T1000 (cell line): ENCODE measurements around the gene TNKS2.
"Not testable (repeated sequence)": the region's sequence is repeated elsewhere in the genome, so short reads cannot be mapped to it uniquely, and the experiment has no call there.

Experiments
- DNase-seq: peaks from one replicate; lab custom pipeline; 2025; ENCODE audit warnings: mixed read lengths; lab: John Stamatoyannopoulos, UW

TNKS2 gene

GRCh38 chr10:91865562-91866081 is 67.4 kb downstream of the TNKS2 start:
- DNase-seq, result no peak

DNA sequence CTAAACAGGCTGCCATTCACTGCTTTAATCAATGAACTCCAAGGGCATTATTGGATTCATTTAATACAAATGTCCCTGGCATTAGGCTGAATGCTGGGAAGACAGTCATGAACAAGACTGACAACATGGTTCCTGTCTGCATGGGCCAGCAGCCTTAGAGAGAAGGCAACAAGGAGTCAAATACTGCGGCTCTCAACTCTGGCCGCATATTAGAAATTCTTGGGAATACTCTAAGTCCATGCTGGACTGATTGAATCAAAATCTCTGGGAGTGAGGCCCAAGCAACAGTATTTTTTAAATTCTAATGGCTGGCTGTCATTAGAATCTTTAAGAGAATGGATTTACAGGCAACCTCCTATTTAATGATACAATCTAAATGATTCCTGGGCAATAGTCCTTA is 76.9 kb downstream of the TNKS2 start:
- DNase-seq, result no peak

DNA sequence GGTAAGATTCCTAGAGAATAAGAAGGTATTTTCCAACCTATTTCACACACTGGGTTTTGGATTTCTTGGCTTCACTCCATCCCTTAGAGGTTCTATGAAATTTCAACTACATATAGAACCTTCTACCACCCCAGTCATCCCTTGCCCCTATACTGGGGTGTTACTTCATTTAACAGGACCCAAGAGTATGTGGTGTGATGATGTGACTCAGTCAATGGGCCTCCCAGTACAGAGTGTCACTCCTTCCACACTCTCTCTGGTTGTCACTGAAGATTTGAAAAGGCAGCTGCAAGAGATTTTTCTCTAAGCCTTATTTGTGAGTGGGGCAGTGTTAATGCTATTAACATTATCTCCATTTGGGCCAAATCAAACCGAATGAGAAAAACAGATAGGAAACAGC is 77.6 kb downstream of the TNKS2 start:
- no peak for DNase-seq

DNA sequence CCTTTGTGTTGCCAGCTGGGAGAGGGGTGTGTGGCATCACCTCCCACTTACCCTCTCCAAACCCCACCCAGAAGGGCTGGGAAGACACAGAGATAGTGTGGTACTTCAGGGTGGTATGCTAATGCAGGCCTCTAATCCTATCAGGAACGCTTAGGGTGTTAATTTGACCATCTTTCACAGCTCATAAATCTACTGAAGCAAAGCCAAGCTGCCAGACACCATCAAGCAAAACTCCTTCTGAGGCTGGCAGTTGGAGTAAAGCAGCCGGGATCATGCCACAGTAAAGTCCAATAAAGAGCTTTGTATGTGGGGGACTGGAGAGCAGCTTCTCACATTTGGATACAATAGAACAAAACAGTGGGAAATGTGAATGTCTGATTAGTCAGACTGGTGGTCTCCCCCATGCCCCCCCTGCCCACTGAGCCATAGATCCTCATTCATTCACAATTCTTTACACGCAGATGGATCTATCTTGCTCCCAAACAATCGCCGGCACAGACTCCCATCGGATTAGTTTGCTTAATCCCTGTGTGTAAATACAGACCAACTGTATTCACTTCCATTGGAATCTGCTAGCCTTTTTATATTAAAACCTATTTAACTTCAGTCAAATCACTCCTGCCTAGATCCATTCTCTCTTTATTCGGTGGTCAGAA is 81.4 kb downstream of the TNKS2 start:
- no peak for DNase-seq

- DNase-seq, result no peak
Measured at GRCh38 chr10:91880310-91880709, 82.1 kb downstream of the TNKS2 start.

- DNase-seq, result no peak
Measured at GRCh38 chr10:91883549-91884444, 85.6 kb downstream of the TNKS2 start.

DNA sequence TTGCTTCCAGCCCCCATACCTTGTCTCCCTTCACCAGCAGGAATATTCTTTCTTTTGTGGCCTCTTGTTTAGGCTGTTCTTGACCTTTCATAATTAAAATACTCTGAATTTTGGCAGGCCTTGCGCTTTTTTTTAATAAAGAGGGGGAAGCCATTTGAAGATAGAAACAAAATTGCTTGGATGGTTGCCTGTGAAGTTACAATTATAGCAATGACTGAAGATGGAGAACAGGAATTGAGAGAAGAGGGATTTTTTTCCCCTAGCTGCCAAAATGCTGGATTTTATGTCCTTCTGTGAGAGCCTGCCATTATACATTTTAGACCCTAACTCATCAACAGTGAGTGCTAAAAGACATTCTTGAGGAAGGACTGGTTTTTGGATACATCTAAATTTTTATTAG is 86.3 kb downstream of the TNKS2 start:
- DNase-seq, result no peak

DNA sequence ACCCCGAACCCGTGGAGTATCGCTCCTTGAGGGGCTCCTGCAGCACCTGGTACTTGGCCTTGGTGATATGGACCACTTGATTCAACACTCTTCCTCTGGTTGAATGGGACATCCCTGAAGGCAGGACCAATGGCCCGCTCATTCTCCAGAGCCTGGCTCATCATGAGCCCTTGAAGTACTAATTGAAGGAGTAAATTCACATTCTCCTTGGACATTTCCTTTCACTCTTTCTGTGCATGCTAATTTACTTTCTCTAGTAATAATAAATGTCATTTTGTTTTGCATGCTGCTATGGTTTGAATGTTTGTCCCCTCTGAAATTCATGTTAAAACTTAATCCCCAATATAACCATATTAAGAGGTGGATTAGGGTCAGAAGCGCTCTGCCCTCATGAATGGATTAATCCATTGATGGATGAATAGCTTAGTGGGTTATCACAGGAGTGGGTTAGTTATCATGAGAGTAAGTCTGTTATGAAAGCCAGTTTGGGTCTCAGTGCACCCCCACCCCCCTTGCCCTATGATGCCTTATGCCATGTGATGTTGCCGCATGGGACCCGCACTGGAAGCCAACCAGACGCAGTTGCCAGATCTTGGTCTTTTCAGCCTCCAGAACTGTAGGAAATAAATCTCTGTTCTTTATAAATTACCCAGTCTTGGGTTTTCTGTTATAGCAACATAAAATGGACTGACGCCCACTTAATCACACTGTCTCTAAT is 87.3 kb downstream of the TNKS2 start:
- DNase-seq, result no peak

- DNase-seq, result no peak
Measured at GRCh38 chr10:91886954-91887271, 88.7 kb downstream of the TNKS2 start.

- DNase-seq, result no peak
Measured at GRCh38 chr10:91887272-91888076, 89.2 kb downstream of the TNKS2 start.

DNA sequence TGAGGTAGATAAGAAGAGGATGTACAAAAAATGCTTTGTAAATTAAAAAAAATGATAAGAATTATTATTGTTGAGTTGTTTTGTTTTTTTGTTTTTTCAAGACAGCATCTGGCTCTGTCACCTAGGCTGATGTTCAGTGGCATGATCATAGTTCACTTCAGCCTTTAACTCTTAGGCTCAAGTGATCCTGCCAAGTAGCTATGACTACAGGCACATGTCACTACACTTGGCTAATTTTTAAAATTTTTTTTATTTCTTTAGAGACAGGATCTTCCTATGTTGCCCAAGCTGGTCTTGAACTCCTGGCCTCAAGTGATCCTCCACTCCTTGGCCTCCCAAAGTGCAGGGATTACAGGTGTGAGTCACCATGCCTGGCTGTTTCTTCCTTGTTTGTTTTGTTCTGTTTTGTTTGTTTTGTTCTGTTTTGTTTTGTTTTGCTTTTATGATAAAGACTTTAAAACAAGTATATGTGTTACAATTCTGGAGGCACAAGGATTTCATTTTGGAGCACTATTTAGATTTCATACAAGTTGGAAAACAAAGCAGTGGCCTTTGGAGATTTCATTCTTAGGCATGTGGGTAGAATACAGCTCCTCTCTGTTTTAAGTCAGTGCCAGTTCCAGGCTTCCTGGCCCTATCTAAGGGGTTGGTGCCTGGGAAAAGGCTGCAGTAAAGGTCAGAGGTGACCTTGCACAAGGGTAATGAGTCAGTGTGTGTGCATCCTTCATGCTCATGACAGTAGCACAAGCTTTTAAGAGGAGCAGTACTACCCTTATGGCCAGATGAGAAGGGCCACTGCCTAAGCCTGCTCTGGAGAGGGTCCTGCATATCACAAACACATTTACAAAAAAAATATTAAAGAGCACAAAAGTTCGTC is 93.1 kb downstream of the TNKS2 start:
- DNase-seq, result no peak

DNA sequence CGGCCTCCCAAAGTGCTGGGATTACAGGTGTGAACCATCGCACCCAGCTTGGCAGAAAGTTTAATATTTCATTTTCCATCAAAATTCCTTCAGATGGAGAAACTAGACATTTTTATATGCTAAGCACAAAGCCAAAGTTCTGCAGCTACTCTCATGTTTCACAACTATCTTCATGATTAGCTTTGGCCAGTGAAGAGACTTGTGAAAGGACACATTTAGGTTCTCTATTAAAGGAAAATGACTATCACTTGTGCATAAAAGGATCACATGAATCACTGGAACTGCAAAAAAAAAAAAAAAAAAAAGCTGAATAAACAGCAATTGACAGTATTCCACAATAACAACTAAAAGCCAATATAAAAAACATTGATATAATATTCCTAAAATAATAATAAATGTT is 94.8 kb downstream of the TNKS2 start:
- no peak for DNase-seq

DNA sequence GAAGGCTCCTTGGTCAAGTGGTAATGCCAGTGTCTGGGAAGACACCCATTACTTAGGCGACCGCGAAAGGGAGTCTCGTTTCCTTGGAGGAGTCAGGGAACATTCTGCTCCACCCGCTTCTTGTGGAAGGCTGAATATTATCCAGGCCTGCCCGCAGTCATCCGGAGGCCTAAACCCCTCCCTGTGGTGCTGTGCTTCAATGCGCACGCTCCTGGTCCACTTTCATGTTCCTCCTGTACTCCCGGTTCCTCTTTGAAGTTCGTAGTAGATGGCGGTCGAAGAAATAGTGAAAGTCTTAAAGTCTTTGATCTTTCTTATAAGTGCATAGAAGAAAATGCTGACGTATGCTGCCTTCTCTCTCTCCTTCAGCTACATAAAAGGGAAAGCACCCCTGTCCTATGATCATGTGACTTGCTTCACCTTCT is 96.0 kb downstream of the TNKS2 start:
- DNase-seq, result not testable (repeated sequence)

DNA sequence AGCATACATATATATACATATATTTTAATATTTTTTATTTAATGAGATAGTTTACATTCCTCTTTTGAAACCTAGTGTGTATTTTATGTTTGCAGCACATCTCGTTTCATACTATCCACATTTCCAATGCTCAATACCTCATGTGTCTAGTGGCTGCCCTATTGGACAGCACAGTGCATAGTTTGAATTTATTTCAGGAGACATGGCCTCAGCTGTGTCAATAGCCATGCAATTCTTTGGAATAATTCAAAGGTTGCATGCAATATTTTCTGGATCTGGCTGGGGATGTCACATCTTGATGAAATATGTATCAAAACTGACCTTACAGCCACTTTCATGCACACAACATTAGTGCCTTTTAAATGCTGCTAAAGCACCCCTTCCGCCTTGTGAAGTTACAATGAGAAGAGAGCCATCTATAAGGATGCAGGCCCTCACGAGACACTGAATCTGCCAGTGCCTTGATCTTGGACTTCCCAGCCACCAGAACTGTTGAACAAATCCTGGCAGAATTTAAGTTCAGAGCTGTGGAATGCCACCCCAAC is 98.1 kb downstream of the TNKS2 start:
- DNase-seq, result no peak

DNA sequence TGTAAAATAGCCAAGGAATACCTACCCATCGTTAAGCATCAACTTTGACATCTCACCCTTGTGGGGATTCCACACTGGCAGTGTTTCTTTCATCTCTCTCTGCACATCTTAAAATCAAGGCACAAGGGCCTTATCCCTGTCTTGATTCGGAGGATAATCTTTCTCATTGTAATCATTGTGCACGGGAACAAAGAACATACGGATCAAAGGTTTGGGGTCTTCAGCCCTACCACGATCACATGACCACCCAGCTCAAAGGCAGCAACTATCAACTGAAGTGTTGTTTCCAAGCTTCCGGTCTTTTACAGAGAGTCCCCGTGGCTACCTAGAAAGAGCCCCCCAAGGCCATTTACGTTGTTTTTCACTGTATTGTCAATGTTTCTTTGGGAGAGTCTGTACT is 99.2 kb downstream of the TNKS2 start:
- no peak for DNase-seq

DNA sequence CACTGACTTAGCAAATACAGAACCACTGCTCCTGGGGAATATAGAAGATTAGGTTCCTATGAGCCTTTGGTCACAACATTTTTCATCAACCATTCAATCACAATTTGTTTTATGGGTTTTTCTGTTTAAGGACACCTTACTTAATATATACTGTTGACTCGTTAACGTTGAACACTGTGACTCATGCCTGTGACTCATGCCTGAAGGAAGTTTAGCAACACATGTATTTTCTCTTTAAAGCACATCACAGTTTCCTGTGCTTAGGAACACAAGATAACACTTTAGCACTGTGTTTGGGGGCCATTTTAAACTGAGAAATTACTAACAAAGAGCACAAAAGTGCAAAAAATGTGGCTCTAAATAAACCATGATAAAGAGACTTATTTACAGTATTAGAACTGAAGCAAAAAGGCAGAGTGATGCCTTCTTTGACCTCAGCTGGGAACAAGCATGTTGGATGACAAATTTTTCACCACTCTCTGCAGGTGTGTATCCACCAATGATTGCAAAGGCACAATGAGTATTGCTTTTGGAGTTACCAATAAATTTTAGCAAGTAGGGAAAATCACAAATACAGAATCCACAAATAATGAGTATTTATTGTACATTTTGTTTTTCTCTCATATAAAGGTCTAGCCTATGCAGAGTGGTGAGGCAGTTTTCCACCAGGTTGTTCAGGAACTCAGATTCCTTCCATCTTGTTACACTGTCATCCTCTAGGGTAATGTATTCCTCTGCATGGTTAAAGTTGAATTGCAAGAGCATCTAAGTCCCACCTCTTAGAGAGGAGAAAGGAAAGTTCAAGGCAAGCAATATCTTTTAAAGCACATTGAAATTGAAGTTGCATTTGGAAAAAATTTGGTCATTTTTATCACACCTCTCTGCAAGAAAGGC is 103.8 kb downstream of the TNKS2 start:
- peak; percentile 62 for DNase-seq

- DNase-seq, result no peak
Measured at GRCh38 chr10:91907033-91907594, 108.9 kb downstream of the TNKS2 start.

DNA sequence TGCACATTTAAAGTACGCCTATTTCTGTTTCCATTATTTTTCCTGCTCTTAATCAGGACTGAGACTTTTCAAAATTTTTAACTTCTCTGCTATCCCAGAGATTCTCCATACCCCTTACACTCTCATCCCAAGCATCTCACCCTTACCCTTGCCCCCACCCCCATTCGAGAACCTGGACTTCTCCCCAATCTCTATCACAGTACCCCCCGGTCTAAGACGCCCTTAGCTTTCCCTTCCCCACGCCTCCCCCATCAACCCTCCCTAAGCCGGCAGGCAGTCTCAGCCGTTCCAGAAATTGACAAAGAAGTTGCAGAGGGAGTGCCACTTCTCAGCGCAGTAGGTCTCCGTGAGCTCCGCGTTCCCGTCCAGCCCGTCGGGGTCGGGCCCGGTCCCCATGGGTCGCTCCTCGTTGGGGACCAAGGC is 109.7 kb downstream of the TNKS2 start:
- no peak for DNase-seq
